ENCODE measurements around the gene GPC5. TPM values are rescaled to one million over a fixed set of nuclear protein-coding genes. Genes with fewer than 3 reads are reported as not detected.

GPC5 gene
- total and polyA plus RNA-seq, 9 of the 15 experiments (the other 6 are each of a cell fraction or from before 2014, with no cell fraction given): 0.18 to 0.27 TPM; not detected in 7

DNA sequence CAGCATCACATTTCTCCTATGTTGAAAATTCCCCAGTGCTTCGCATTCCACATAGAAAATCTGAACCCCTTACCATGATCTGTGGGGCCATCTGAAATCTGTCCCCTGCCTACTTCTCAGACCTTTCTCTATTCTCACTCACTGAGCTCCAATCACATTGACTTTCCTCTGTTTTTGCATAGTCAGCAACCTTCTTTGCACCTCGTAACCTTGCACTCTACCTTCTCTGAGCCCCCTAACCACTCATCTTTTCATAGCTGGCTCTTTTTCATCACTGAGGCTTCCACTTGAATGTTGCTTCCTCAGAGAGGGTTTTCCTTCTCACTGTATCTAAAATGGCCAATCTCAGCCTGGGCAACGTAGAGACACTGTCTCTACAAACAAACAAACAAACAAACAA, 286.3 kb downstream of the GPC5 start (continued):
- TF ChIP-seq C11orf30 (IDR thresholded peaks at IDR 0.05; ENCODE audit: low read depth) (peak; percentile 87), MAFF (IDR thresholded peaks at IDR 0.05; ENCODE audit: low read length) (peak; percentile 91), MAFK (IDR thresholded peaks at IDR 0.05; ENCODE audit: low read length) (peak; percentile 93), MAFG (tag; conservative IDR thresholded peaks at IDR 0.05) (peak; percentile 91), CREB1 (IDR thresholded peaks at IDR 0.05) (no peak), CREB1 (CRISPR knock-in tag; IDR thresholded peaks at IDR 0.05) (no peak), CXXC5 (CRISPR knock-in tag; IDR thresholded peaks at IDR 0.05) (no peak), MCM7 (IDR thresholded peaks at IDR 0.05) (0 out of 4 replicates have a peak, but pooled peaks of 1 of the 2 experiments have one; percentile 5), ZNF316 (IDR thresholded peaks at IDR 0.05) (peak; percentile 93), MYNN (IDR thresholded peaks at IDR 0.05) (no peak), MYNN (CRISPR knock-in tag; IDR thresholded peaks at IDR 0.05) (0 out of 2 replicates have a peak, but pooled peaks have one; percentile 56)
- TF ChIP-seq, protein P1, sequence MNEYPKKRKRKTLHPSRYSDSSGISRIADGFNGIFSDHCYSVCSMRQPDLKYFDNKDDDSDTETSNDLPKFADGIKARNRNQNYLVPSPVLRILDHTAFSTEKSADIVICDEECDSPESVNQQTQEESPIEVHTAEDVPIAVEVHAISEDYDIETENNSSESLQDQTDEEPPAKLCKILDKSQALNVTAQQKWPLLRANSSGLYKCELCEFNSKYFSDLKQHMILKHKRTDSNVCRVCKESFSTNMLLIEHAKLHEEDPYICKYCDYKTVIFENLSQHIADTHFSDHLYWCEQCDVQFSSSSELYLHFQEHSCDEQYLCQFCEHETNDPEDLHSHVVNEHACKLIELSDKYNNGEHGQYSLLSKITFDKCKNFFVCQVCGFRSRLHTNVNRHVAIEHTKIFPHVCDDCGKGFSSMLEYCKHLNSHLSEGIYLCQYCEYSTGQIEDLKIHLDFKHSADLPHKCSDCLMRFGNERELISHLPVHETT (CRISPR knock-in tag; conservative IDR thresholded peaks at IDR 0.05 in 1 of 2, IDR thresholded peaks at IDR 0.05 in 1 of 2): peak in 1 of 2 experiments; percentile 91; a peak in 2 of 4 replicates
- TF ChIP-seq, protein P2, sequence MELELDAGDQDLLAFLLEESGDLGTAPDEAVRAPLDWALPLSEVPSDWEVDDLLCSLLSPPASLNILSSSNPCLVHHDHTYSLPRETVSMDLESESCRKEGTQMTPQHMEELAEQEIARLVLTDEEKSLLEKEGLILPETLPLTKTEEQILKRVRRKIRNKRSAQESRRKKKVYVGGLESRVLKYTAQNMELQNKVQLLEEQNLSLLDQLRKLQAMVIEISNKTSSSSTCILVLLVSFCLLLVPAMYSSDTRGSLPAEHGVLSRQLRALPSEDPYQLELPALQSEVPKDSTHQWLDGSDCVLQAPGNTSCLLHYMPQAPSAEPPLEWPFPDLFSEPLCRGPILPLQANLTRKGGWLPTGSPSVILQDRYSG (tag; conservative IDR thresholded peaks at IDR 0.05; ENCODE audit: low read depth): no peak
- TF ChIP-seq, protein P3, sequence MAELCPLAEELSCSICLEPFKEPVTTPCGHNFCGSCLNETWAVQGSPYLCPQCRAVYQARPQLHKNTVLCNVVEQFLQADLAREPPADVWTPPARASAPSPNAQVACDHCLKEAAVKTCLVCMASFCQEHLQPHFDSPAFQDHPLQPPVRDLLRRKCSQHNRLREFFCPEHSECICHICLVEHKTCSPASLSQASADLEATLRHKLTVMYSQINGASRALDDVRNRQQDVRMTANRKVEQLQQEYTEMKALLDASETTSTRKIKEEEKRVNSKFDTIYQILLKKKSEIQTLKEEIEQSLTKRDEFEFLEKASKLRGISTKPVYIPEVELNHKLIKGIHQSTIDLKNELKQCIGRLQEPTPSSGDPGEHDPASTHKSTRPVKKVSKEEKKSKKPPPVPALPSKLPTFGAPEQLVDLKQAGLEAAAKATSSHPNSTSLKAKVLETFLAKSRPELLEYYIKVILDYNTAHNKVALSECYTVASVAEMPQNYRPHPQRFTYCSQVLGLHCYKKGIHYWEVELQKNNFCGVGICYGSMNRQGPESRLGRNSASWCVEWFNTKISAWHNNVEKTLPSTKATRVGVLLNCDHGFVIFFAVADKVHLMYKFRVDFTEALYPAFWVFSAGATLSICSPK (IDR thresholded peaks at IDR 0.05; ENCODE audit: borderline replicate concordance): no peak
